ENCODE data around the gene LINGO1.
A peak's percentile ranks its signal among the peaks of the same experiment; 100 is the strongest.

Gene LINGO1

GRCh38 chr15:77654975-77655374 is 22.3 kb upstream of the LINGO1 start:
- peak; percentile 64 for DNase-seq

- no peak for DNase-seq
Measured at GRCh38 chr15:77653832-77654480, 21.2 kb upstream of the LINGO1 start.

- DNase-seq, result peak; percentile 17
Measured at GRCh38 chr15:77650265-77650664, 17.6 kb upstream of the LINGO1 start.

- no peak for DNase-seq
Measured at GRCh38 chr15:77649610-77650009, 16.9 kb upstream of the LINGO1 start.

GRCh38 chr15:77649017-77649416 is 16.3 kb upstream of the LINGO1 start:
- DNase-seq, result no peak

- no peak for DNase-seq
Measured at GRCh38 chr15:77647961-77648360, 15.2 kb upstream of the LINGO1 start.

- DNase-seq, result no peak
Measured at GRCh38 chr15:77646104-77646694, 13.5 kb upstream of the LINGO1 start.

GRCh38 chr15:77645602-77646001 is 12.9 kb upstream of the LINGO1 start:
- DNase-seq, result no peak

- no peak for DNase-seq
Measured at GRCh38 chr15:77644543-77645247, 12.0 kb upstream of the LINGO1 start.

GRCh38 chr15:77643764-77644163 is 11.1 kb upstream of the LINGO1 start:
- no peak for DNase-seq

GRCh38 chr15:77642793-77643430 is 10.2 kb upstream of the LINGO1 start:
- no peak for DNase-seq

- DNase-seq, result peak; percentile 30
Measured at GRCh38 chr15:77641999-77642398, 9.3 kb upstream of the LINGO1 start.

GRCh38 chr15:77640615-77641014 is 7.9 kb upstream of the LINGO1 start:
- DNase-seq, result no peak

- DNase-seq, result no peak
Measured at GRCh38 chr15:77639431-77639830, 6.7 kb upstream of the LINGO1 start.

GRCh38 chr15:77637851-77638692 is 5.4 kb upstream of the LINGO1 start:
- DNase-seq, result peak; percentile 18

GRCh38 chr15:77636209-77636608 is 3.5 kb upstream of the LINGO1 start:
- DNase-seq, result peak; percentile 32

GRCh38 chr15:77634266-77634962 is 1.7 kb upstream of the LINGO1 start:
- peak; percentile 77 for DNase-seq

- peak; percentile 64 for DNase-seq
Measured at GRCh38 chr15:77633913-77634265, 1.2 kb upstream of the LINGO1 start.

GRCh38 chr15:77633134-77633912 is 611 bp upstream of the LINGO1 start:
- peak; percentile 83 for DNase-seq

- DNase-seq, result peak; percentile 33
Measured at GRCh38 chr15:77631745-77632533, 773 bp downstream of the LINGO1 start.

All from NCI-H69 (cell line).